GM21367 (cell line): Measurements from ENCODE around the gene TPPP.

Experiments used
- ATAC-seq: cut with Tn5 transposase; IDR thresholded peaks from one replicate; pipeline ENCODE4 v1.9.1; 2021; ENCODE audit not compliant: unreplicated experiment

Gene TPPP

DNA sequence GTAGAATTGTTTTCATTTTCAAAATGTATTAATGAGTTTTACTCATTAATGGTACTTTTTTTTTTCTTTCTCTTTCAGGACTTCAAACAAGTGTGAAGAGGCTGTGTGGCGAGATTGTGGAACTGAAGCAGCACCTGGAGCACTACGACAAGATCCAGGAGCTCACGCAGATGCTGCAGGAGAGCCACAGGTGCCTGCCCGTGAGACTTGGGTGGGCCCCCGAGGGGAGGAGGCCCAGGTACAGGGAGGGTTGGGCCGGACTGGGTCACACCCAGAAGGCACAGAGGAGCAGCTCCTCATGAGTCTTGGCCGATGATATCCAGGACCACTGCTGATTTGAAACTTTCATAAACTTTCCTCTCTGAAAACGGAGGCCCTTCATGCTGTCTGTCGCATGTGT is 45.4 kb downstream of the TPPP start:
- ATAC-seq: no peak

DNA sequence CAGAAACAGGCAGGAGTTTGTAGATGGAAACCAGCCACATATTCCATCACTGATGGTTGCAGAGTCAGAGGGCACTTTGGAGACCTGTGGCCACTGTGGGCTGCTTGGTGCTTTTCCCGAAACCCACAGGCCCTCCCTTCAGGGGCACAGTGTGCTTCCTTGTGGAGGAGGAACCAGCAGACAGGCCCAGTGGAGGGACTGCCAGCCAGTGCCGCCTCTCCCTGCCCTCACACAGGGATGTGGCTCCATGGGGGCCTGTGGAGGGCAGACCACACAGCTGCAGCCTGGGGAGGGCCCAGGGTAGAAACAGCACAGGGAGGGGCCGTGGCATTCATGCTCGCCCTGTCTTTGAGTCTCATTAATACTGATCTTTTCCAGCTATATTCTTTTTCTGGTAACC is 45.8 kb downstream of the TPPP start:
- ATAC-seq: no peak

DNA sequence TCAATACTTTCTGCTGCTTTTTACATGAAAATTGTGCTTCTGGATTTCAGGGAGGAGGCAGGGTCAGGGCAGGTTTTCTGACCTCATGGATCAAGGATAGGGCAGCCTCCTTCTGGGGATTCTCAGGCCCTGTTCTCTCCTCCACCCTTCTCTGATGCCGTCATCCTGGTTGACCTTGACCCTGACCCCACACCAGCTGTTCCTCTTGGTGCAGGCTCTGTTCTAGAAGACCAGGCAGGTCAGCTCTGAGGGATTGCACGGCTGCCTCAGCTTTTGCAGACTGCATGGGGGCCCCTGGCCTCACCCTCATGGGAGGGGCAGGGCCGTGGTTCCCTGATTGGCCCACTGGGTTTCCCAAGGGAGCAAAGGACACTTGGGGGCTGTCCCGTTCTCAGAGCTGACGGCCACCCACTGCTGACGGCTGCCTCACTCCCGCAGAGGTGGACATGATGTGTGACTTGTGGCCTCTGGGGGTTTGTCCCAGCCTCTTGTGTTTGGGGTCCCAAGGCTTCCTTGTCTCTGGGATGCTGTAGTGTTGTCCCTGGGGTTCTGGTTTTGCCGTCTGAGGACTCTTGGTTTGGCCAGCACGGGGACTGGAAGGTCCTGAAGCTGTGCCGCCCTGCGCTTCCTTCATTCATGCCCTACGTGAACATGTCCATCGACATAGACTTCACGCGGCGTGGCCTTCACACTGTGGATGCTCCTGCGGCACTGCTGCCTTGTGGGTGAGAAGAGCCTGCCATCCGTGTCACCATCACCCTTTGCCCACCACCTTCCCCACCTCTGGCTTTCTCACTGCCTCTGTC is 46.6 kb downstream of the TPPP start:
- ATAC-seq: no peak

DNA sequence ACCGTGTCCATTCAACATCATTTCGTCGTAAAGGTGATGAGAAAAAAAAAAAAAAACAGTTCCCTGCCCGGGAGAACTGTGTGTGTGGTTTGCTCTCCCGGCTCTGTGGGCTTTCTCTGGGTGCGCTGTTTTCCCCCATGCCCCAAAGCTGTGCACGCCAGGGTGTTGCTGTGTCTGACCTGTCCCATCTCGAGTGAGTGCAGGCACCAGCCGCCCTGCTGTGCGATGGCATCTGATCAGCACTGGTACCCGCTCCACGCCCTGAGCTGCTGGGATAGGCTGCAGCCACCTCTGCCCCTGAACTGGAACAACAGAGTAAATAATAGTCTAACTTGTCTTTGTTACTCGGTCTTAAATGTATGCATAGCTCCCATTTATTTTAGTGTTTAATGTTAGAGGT is 47.7 kb downstream of the TPPP start:
- no peak for ATAC-seq

DNA sequence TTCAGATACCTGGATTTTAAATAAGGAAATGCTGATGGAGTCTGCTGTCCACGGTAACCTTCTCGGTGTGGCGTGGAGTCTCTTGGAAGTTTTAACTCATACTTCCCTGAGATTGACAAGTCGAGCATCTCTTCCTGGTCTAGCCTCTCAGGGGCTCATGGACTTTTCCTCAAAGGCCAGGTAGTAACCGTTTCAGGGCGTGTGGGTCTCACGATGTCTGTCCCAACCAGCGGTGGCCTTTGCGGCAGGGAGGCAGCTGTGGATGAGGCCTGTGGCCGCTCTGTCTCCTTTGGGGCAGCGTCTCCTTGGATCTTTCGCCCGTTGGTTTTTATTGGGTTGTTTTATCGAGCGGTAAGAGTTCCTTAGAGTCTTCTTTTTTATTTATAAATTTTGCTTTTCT is 48.2 kb downstream of the TPPP start:
- no peak for ATAC-seq

DNA sequence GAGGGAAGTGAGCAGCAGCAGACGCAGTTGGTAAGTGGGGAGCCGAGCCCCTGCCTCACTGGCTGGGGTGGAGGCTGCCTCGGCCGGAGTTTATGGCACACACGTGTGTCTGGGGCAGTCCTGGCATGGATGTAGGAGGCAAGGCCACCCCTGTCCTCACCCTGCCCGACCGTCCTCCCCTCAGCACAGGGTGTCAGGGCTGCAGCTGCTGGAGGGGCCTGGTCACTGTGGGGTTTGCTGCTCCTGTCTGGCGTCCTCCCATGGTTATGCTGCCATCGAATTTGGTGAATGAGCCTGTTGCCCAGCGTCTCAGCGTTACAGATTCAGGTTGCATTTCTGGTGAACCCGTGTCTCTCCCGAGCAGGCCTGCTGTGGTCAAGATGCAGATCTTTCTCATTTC is 48.6 kb downstream of the TPPP start:
- no peak for ATAC-seq

DNA sequence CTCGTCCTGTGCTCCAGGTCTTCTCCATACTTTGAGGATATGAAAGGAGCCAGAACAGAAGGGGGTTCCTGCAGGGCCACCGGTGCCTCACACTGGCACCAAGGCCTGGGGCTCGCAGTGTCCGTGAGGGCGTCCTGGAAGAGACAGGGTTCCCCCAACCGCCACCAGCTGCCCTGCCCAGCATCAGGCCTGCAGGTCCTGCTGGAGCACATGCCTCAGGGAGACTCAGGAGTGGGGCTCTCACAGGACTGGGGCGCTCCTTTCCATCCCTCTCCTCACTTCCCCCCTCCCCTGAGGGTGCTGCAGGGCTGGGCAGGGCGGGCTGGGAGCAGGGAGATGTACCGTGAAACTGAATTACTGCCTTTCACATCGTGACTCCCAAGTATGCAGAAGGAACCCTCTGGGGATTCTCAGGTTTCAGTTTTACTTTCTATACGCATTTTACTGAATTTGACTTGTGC is 49.3 kb downstream of the TPPP start:
- ATAC-seq: peak; percentile 61

DNA sequence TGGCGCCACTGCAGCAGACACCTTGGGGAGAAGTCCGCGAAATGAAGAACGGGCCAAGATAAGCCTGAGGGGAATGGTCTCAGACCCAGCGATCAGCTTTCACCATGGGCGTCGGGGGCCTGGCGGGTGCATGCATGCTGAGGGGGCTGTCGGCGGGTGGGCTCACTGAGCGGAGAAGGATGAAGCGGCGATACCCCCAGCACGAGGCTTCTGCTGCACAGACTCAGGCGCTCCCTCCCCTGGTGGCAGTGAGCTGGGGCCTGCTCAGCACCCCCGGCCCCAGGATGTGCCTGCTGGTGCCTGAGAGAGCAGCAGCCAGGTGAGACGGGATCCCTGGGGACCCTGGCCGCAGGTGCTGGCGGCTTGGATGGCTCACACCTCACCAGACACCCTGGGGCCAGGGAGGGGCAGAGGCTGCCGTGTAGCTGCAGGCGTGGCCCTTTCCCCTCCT is 49.8 kb downstream of the TPPP start:
- ATAC-seq: peak; percentile 16

DNA sequence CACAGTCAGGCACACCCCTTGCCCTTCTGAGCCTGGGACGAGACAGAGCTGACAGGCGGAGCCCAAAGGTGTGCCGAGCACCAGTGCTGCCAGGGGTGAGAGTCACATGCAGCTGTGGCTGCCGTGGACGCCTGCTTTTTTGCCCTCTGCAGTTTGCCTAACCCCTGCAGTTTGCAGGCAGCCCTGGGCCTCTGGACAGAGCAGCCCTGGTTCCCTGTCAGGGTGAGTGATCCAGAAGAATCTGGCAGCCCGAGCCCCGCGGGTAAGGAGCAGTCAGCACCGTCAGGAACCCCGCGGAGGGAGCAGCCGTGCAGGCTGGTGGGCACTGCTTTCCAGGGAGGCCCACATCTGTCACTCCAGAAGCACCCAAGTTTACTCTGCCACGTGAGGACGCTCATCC is 50.7 kb downstream of the TPPP start:
- no peak for ATAC-seq

DNA sequence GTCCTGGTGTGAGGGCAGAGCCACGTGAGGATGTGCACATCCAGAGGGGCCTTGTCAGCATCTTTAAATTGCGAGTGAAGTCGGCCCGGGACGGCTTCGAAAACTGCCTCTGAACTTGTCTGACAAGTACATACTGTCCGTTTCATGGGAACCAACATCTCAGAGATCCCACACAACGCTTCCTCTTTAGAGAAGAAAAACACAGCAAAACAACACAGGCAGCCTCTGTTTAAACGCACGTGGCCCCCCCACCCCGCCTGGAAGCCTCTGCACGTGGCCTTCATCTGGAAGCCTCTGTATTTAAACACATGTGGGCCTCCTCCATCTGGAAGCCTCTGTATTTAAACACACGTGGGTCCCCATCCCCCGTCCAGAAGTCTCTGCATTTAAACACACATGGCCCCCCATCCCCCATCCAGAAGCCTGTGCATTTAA is 51.8 kb downstream of the TPPP start:
- no peak for ATAC-seq

DNA sequence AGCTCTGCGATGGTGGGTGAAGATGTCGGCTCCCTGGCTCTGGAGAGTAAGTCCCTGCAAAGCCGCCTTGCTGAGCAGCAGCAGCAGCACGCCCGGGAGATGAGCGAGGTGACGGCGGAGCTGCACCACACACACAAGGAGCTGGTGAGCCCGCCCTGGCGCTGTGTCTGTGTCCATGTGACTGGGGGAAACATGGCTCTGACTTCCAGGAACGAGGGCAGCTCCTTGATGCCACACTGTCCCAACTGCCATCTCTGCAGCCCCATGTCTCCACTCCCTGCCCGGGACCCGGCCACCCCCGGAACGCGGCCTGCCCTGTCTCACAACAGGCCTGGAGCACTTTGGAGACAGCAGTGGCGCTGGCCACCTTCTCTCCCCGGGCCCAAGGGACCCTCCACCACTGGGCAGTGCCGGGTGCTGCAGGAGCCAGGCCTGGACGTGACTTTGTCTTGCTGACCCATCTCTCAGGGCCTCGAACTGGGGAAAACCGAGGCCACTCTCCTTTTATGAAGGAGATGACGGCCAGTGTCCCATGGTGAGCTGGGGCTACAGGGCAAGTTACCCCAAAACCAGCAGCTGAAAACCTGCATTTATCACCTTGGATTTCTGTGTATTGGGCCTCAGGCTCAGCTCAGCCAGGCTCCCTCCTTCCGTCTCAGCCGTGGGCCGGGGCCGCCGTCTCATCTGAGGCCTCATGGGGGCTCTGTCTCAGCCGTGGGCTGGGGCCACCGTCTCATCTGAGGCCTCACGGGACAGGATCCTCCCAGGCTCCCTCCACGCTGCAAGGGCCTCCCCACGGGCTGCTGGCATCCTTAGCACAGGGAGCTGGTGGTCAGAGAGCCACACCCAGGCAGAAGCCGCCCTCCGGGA is 52.5 kb downstream of the TPPP start:
- ATAC-seq: no peak

DNA sequence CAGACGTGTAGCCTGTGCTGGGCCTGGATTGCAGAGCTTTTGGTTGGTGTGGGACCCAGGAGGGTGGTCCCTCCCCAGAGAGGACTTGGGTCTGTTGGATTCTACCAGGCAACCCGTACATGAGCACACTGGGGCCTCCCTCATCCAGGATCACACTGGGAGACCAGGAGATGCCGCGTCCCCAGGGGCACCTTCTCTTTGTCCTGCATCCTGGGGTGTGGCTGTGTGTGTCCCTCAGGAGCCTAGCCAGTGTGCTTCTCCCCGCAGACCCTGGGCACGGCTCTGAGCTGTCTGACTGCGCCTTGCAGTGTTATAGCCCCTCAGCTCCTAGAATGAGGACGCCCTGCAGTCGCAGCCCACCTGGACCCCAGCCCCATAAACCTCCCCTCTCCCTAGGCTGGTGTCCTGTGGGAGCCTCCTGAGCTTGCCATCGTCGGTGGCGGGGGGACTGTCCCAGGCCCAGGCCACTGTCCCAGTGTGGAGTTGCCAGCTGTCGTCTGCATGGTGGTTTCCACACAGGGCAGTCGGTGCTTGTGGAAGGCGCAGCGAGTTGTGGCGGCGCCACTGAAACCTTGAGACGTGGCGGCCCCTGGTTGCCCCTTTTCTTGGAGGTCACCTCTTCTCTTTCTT is 53.5 kb downstream of the TPPP start:
- ATAC-seq: no peak

DNA sequence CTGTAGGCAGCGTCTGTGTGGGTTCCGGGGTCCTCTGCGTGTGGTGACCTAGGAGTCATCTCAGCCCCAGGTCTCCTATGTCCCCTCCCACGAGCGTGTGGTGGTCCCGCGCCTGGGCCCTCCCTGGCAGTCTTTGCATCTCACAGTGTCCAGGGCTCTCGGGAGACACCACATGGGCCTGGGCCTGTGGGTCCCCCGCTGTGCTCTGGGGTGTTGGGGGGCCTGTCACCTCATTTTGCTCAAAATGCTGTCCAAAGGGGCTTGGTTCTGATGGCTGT is 54.0 kb downstream of the TPPP start:
- no peak for ATAC-seq

DNA sequence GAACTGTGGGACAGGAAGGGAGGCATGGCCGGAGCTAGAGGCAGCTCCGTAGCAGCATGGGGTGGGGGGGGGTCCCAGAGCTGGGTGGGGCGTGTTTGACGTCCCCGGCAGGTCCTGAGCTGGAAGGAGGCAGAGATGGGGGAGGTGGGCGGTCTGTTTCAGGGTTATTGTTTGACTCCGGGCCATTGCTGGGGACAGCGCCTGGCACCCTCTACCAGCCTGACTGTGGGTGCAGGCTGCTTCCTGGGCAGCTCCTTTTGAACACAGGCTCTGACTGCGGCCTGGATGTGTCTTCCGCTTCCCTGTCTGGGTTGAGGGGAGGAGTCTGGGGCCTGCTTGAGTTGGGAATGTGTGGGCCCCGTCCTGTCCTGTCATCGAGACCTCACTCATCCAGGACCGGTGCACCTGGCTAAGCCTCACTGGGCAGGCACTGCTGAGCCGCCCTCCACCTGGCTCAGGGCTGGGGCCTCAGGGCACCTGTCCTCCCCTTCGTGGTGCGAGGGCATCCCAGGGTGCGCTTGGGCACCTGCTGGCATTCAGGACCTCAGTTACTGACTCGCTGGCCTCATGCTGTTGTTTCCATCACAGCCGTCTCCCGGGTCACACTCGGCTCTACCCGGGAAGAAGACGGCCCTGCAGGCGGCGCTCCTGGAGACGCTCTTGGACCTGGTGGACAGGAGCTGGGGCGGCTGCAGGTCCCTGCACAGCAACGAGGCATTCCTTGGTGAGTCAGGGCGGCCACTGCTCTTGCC is 54.5 kb downstream of the TPPP start:
- ATAC-seq: no peak

DNA sequence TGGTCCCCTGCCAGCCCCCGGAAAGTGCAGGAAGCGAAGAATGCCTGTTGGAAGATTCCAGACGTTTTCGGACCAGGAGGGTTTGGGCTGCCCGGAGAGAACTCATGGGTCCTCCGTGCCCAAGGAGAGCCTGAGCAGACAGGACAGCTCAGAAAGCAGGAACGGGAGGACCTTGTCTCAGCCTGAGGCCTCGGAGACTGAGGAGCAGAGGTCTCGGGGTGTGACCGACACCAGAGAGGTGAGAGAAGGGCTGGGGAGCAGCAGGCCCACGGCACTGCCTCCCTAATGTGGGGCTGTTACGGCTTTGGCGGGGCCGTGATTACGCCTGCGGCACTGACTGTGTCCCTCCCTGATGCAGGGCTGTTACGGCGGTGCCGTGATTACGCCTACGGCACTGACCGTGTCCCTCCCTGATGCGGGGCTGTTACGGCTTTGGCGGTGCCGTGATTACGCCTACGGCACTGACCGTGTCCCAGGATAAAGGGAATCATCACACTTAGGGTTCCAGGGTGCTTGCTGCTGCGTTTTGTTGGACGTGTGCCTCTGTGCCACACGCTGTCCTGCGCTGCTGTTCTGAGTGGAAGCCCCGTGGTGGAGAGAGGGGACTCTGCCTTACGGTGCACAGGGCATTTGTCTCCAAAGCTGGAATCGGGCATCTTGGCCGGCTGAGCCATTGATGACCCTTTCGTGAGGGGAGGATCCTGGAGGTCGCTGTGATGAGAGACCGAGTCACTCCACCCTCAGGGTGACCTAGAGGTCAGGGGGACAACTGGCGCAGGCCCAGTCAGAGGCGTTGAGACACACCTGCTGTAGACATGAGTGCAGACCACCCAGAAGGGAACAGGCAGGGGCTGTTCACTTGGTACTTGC is 55.3 kb downstream of the TPPP start:
- ATAC-seq: no peak

DNA sequence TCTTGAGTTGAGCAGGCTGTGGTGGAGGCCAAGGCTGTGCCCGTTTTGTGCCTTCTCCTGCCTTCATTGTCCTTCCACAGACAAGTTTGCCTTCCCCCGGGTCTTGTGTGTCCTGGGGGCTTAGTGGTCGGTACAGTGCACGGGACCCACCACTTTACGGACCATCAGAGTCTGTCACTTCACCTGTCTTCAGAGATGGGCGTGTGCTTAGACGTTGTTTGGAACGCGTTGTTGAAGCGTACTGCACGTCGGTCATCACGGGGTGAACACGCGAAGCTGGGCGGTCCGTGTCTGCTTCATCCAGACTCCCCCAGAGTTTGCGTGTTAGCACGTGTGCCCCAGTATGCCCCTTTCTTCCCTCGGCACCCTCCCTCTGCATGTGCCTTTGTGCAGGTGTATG is 56.2 kb downstream of the TPPP start:
- ATAC-seq: no peak

DNA sequence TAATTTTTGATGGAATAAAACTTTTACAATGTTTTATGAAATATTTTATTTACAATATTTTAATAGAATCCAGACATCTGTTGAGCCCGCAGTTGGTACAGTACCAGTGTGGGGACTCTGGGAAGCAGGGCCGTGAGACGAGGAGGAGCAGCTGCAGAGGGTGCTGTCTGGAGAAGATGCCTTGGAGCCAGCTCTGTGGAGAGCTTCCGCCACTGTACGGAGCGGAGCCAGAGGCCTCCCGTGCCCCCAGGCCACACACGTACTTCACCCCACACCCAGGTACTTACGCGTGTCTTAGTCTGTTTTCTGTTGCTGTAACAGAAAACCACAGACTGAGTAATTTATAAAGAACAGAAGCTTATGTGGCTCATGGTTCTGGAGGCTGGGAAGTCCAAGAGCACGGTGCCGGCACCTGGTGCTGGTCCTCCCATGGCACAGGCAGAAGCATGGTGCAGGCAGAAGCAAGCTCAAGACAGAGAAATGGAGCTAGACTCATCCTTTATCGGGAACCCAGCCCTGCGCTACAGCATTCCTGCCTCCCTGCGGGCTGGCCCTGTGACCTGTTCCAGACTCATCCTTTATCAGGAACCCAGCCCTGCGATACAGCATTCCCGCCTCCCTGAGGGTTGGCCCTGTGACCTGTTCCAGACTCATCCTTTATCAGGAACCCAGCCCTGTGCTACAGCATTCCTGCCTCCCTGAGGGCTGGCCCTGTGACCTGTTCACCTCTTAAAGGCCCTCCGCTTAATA is 57.7 kb downstream of the TPPP start:
- ATAC-seq: no peak

DNA sequence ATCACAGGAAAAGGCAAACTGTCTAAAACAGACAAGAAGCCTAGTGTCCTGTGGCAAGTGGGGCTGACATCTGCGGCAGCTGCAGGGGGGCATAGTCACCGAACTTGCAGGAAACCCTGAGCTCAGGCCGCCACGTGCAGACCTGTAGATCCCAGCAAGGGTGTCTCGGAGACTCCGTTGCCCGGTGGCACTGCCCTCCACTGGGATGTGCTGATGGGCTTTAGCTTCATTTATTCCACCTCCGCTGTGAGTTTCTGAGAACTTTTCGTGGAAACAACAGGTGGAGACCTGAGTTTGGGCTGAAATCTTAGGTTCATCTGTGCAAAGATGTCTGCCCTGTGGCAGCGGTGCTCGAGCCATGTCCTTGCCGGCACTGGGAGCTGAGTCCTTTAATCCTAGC is 59.0 kb downstream of the TPPP start:
- no peak for ATAC-seq

DNA sequence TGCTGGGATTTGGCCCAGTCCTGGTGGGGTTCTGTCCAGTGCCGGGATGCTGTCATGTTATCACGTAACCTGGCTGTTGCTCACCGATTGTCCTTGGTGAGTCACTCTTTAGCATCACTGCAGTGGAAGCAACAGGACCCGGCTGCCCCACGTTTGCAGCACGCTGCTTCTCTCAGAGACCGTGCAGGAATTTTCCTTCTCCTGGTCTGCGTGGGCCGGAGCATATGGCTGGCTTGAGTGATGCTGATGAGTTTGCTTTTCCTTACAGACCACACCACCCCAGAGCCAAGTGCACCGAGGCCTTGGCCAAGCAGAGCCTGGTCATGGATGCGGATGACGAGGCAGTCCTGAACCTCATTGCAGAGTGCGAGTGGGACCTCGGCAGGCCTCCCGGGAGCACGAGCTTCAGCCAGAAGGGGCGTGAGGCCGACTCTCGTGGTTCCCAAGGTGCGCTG is 59.6 kb downstream of the TPPP start:
- ATAC-seq: no peak
